Measurements from ENCODE around the gene PTPRG.

DNA sequence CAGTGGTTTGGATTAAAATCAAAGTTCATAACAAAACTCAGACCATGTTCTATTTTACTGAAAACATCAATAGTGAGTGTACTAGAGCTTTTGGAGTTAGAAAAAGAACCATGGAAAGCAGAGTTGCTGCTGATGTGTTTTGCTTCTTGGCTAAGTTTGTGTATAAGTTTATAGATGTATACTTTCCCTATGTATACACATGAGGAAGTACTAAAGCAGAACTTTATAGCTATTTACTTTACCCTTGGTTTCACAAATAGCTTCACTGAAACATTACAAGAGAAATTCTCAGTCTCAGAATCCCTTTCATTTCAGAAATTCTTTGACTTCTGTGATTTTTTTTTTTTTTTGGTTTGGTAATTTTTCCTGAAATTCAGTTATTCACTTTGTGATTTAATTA lies 229.0 kb downstream of the PTPRG start:
- TF ChIP-seq CTCF (conservative IDR thresholded peaks at IDR 0.05; ENCODE audit: low read depth, low read length) (no peak), EZH2 (IDR thresholded peaks at IDR 0.05; ENCODE audit: low read length, unreplicated experiment) (no peak)

All from PC-3 (cell line).